Skeletal muscle tissue (tissue), 4 donors: ENCODE results near the gene AANAT. TPM values are rescaled to one million over a fixed set of nuclear protein-coding genes. Genes with fewer than 3 reads are reported as not detected.

ENCODE experiments used
- H3K27ac ChIP-seq: one replicate; pipeline ENCODE4 v1.7.0; 2013; ENCODE audit warnings: mild to moderate bottlenecking, low read depth, low read length, inconsistent platforms
- H3K27me3 ChIP-seq, 3 donors: one replicate each; pipeline ENCODE4 v1.7.0; 2013; ENCODE audit warnings: low read length in 3 of 3; ENCODE audit not compliant: control insufficient read depth in 3 of 3, insufficient read depth in 3 of 3
- H3K36me3 ChIP-seq, 3 donors: one replicate each; pipeline ENCODE4 v1.7.0; 2013; ENCODE audit warnings: low read length in 3 of 3; ENCODE audit not compliant: control insufficient read depth in 3 of 3, insufficient read depth in 3 of 3
- H3K4me1 ChIP-seq, 3 donors: one replicate each; pipeline ENCODE4 v1.7.0; 2013; ENCODE audit warnings: low read length in 3 of 3, mild to moderate bottlenecking in 3 of 3; ENCODE audit not compliant: control insufficient read depth in 3 of 3, insufficient read depth in 3 of 3
- H3K4me3 ChIP-seq, 3 donors: one replicate each; pipeline ENCODE4 v1.7.0; 2013; ENCODE audit warnings: low read length in 3 of 3
- H3K9ac ChIP-seq, 3 donors: one replicate each; pipeline ENCODE4 v1.7.0; 2013; ENCODE audit warnings: low read length in 3 of 3, mild to moderate bottlenecking in 3 of 3, moderate library complexity in 2 of 3, low read depth in 1 of 3
- H3K9me3 ChIP-seq, 3 donors: one replicate each; pipeline ENCODE4 v1.7.0; 2013; ENCODE audit warnings: low read length in 3 of 3; ENCODE audit not compliant: control insufficient read depth in 3 of 3
- total RNA-seq: library from RNA; depleted of rRNA; stranded (reverse); fragments of >200 nt; gene quantifications from one replicate; pipeline ENCODE4 v1.2.3, GENCODE V29; 2014
- donor health status: Osteomylitis.

The AANAT gene
- not detected for total RNA-seq

DNA sequence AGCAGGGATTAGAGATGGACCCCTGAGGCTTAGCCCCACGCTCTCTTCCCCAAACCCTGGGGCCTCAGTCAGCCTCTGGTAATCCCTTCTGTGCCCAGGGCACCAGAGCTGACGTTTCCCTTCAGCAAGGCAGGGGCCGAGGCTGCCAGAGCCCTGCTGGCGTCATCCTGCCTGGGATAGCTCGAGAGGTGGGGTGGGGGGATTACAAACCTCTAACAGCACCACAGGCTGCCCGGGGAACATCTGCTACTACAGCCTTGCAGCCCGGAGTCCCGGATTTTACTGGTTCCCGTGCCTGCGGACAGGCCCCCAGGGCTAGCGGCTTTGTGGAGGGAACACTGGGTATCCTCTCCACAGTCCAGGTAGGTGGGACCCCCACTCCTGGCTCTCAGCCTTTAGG is at the start of gene AANAT:
TSS of gene AANAT (plus strand) at position 238 of the 400 bp plus-strand sequence. CDS start 1,144 bp downstream, outside the sequence.
- H3K27me3 ChIP-seq: no peaks in the 10 kb centered on the region
- peaks cover 8 to 16% (median 13%) of the 10 kb centered on the region in 3 donors for H3K36me3 ChIP-seq
- no peak within 1 kb of the TSS for H3K27ac ChIP-seq
- H3K9me3 ChIP-seq: no peaks in the 10 kb centered on the region
- no peak within 1 kb of the TSS for H3K9ac ChIP-seq
- peaks cover 0 to 3% (median 0%) of the 10 kb centered on the region in 3 donors for H3K4me1 ChIP-seq
- H3K4me3 ChIP-seq: no peak within 1 kb of the TSS

DNA sequence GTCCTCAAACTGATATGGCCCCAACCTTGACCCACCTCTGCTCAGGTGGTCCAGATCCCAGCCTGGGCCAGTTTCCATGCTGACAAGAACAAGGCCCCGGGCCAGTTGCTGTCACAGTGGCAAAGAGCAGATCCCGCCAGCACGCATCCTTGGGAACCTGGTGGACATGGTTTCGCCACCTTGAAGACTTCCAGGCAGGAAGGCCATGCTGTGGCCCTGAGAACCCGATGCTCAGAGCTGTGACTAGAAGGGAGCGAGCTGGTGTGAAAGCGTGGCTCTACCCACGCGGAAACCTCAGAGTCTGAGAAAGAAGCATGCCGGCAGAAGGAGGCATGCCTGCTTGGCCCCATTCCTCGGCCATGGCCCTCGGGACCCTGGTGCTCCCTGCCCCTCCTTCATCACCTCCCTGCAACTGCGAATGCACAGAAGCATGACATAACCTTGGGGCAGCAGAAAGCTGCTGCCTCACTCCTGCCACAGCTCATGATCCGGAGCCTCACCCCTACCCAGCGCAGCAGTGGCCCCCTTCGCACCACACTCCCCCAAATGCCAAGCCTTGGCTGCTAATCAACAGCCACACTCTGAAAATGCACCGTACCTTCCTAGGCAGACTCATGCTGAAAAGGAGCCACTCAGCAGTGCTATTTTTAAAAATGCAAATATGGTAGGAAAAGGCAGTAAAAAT is 47.7 kb upstream of the AANAT start:
- Histone ChIP-seq H3K4me1 (peaks cover 44 to 51% (median 51%) of the 10 kb centered on the region in 3 donors), H3K27ac (no peak overlapping the region), H3K4me3 (no peak overlapping the region), H3K36me3 (no peaks in the 10 kb centered on the region), H3K9ac (peak overlapping the region in 2 of 3 donors; percentile 33 to 40), H3K27me3 (no peaks in the 10 kb centered on the region), H3K9me3 (no peaks in the 10 kb centered on the region)

DNA sequence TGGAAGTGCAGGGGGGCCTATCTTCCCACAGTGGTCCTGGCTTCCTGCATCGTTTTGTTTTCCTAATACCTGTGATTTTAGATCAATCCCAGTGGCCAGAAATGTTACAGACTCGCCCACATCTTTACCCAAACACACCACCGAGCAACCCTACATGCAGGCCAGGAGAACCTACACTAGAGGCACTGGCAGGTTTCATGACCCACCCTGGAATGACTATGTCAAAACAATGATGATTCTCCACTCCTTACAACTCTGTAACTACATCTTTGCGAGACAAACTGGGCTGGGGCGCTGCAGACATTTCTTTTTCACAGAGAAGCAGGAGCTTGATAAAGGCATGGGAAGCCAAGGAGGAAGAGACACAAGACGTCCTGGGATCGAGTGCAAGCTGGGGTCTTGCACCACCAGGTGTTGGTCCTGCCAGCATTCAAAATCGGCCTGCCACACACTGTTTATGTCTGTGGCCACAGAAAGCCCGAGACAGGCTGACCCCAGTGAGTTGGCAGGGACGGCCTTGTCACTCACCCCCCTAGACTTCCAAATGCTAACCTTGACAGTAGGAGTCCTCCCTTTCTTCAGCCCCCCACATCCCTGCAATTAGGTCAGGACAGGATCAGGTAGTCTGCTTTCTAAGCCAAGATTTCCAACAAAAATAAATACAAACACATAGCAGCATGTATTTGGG is 46.9 kb upstream of the AANAT start:
- Histone ChIP-seq H3K9ac (peak overlapping the region in 1 of 3 donors; percentile 40), H3K27ac (no peak overlapping the region), H3K36me3 (no peaks in the 10 kb centered on the region), H3K4me3 (no peak overlapping the region), H3K27me3 (no peaks in the 10 kb centered on the region), H3K9me3 (no peaks in the 10 kb centered on the region), H3K4me1 (peaks cover 39 to 43% (median 43%) of the 10 kb centered on the region in 3 donors)

DNA sequence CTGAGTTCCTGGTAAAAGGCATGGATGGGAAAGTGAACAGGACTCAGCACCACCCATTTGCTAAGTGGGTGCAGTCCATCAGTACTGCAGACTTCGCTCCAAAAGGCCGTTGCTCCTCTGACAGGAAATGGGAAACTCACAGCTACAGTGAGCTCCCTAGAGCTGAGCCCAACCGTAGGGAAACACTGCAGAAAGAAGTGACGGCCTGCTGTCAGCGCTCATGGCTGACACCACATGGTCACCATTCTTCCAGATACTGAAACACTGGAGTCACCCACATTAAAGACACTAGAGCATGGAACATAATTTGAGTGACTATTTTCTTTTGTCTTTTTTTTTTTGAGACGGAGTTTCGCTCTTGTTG is 46.4 kb upstream of the AANAT start:
- H3K9me3 ChIP-seq: no peaks in the 10 kb centered on the region
- no peak overlapping the region for H3K9ac ChIP-seq
- no peak overlapping the region for H3K27ac ChIP-seq
- no peaks in the 10 kb centered on the region for H3K27me3 ChIP-seq
- H3K4me3 ChIP-seq: no peak overlapping the region
- H3K36me3 ChIP-seq: no peaks in the 10 kb centered on the region
- H3K4me1 ChIP-seq: peaks cover 36 to 39% (median 38%) of the 10 kb centered on the region in 3 donors

DNA sequence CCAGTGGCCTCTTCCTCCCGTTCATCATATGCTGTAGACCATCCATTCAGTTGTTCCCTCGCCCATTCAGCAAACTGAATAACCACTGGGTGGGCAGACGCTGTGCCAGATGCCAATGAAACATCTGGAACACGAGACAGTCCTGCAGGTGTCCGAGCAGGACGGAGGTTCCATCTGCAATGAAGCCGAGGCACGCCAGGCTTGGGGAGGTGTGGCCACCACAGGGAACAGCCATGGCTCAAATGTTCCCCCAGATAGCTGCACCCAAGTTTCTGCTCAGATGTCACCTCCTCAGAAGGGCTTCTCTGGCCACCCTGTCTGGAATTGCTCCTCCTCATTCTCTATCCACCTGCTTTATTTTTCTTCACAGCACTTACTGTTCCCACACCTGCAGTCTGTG is 45.0 kb upstream of the AANAT start:
- Histone ChIP-seq H3K36me3 (no peaks in the 10 kb centered on the region), H3K27ac (no peak overlapping the region), H3K9ac (no peak overlapping the region), H3K4me3 (no peak overlapping the region), H3K4me1 (peaks cover 24 to 29% (median 26%) of the 10 kb centered on the region in 3 donors), H3K27me3 (no peaks in the 10 kb centered on the region), H3K9me3 (no peaks in the 10 kb centered on the region)

DNA sequence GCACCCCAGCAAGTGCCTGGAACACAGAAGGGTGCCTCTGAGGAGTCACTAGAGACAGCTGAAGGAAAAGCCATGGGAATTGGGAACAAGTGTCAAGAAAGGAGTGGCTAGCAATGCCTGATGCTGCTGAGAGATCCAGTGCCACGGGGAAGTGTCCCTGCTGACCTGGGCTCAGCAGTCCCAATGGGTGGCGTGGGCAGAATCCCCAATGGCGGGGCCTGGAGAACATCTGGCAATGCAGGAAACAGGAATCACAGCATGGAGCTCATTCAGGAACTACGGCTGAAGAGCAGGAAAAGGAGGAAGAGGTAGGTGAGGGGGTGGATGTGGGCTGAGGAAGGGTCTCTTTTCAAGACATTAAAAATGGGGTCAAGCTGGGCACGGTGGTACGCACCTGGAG is 44.5 kb upstream of the AANAT start:
- Histone ChIP-seq H3K36me3 (no peaks in the 10 kb centered on the region), H3K4me3 (no peak overlapping the region), H3K27ac (no peak overlapping the region), H3K27me3 (no peaks in the 10 kb centered on the region), H3K4me1 (peaks cover 26 to 29% (median 27%) of the 10 kb centered on the region in 3 donors), H3K9ac (no peak overlapping the region), H3K9me3 (no peaks in the 10 kb centered on the region)

DNA sequence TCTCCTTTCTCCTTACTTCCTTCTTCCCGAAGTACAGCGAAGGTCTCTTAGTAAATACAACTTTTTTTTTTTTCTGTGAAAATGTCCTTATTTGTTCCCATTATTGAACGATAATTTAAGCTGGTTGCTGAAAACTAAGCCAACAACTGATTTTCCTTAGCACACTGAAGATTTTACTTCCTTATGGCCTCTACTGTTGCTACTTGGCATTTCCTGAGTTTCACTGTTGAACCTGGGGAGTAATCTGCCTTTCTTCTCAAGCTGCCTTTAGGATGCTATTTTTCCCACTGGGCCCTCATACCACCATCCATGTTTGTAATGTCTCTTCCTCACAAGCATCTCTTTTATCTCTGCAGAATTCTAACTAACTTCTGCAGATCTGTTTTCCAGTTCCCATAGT is 40.5 kb upstream of the AANAT start:
- no peaks in the 10 kb centered on the region for H3K9me3 ChIP-seq
- no peak overlapping the region for H3K27ac ChIP-seq
- no peak overlapping the region for H3K4me3 ChIP-seq

DNA sequence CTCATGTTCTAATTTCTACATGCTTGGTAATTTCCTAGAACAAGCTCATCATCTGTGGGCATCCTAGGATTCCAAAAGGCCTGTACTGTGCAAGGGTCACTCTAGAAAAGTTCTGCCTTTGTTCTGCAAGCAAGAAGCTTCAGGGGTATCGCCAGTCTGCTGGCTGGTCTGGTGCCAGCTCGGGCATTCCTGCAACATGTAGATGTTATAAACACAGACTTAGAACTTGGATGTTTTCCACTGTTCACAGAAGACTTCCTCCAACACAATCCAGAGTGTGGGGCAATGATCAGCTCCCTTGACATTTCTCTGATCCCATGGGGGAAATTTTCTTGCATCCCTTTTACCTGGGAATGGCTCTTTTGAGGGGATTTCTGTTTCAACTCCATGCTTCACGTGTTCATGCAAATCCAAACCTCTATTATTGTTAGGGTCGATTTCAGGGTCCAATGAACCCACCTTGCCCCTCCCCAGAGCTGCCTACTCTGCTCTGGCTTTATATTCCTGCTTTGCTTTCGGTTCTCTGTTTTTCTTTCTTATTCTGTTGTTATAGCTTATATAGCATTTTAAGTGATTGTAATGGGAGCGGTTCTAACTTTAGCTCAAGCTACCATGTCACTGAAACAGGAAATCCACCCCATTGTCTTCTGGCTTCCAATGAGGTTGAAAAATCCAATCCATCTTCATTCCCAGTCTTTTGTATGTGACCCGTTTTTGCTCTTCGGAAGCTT is 39.7 kb upstream of the AANAT start:
- Histone ChIP-seq H3K27ac (no peak overlapping the region), H3K4me1 (peaks cover 16 to 44% (median 41%) of the 10 kb centered on the region in 3 donors), H3K4me3 (no peak overlapping the region), H3K36me3 (no peaks in the 10 kb centered on the region), H3K9me3 (no peaks in the 10 kb centered on the region), H3K27me3 (no peaks in the 10 kb centered on the region), H3K9ac (no peak overlapping the region)

More for the DNA sequence above, 40.5 kb upstream of the AANAT start:
- H3K9ac ChIP-seq: no peak overlapping the region
- H3K4me1 ChIP-seq: peaks cover 12 to 35% (median 32%) of the 10 kb centered on the region in 3 donors
- no peaks in the 10 kb centered on the region for H3K36me3 ChIP-seq
- H3K27me3 ChIP-seq: no peaks in the 10 kb centered on the region

DNA sequence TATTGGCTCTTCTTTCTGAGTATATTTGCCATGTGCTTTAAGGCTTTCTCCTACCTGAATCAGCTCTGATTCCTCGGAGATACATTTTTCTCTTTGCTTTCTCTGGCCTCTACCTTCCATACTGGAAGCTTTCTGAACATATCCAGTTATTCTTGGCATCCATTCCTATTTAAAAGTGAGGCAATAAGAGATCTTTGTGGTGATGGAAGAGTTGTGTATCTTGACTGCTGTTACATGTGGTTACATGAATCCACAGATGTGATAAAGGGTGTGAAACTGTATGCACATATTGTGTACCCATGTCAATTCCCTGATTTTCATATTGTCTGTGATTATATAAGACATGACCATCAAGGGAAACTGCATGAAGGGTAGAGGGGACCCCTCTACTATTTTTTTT is 38.9 kb upstream of the AANAT start:
- H3K36me3 ChIP-seq: no peaks in the 10 kb centered on the region
- H3K4me3 ChIP-seq: no peak overlapping the region
- H3K9ac ChIP-seq: no peak overlapping the region
- peaks cover 16 to 47% (median 43%) of the 10 kb centered on the region in 3 donors for H3K4me1 ChIP-seq
- H3K27me3 ChIP-seq: no peaks in the 10 kb centered on the region
- H3K9me3 ChIP-seq: no peaks in the 10 kb centered on the region
- no peak overlapping the region for H3K27ac ChIP-seq

DNA sequence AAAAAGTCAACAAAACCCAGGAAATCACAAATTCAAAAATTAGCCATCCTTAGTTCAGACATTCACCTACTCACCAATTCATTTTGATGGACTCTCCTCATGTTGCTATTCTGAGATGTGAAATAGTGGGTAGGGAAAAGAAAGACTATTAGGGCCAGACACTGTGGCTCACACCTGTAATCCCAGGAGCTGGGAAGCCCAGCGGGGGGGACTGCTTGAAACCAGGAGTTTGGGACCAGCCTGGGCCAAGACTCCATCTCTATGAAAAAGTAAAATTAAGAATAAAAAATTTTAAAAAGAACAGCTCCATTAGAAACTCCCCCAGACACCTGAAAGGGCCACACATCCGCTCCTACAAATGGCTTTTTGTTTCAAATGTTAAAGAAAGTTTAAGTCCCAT is 35.9 kb upstream of the AANAT start:
- H3K4me1 ChIP-seq: peaks cover 20 to 62% (median 53%) of the 10 kb centered on the region in 3 donors
- no peaks in the 10 kb centered on the region for H3K9me3 ChIP-seq
- H3K9ac ChIP-seq: peak overlapping the region in 2 of 3 donors; percentile 44 to 69
- H3K27ac ChIP-seq: peak overlapping the region; percentile 54
- H3K36me3 ChIP-seq: peaks cover 0 to 2% (median 0%) of the 10 kb centered on the region in 3 donors
- no peak overlapping the region for H3K4me3 ChIP-seq
- H3K27me3 ChIP-seq: no peaks in the 10 kb centered on the region
